CD14-positive monocyte (primary cell): ENCODE measurements around the gene FAM120B. TPM values are rescaled to one million over a fixed set of nuclear protein-coding genes. Genes with fewer than 3 reads are reported as not detected.

ENCODE experiments used
- DNase-seq, 3 donors: peaks; one replicate each; pipeline ENCODE4 v3.0.0-alpha.2; 2011 to 2022
- H2AFZ ChIP-seq: 2 replicates; pipeline ENCODE4 v1.6.0; 2012; ENCODE audit warnings: mild to moderate bottlenecking, low read depth, low read length, inconsistent platforms; ENCODE audit not compliant: insufficient read depth, poor library complexity, severe bottlenecking
- H3K27ac ChIP-seq, 2 donors: 1 replicate in 1 of 2; 2 replicates in 1 of 2; pipeline ENCODE4 v1.5.1; 2012 to 2013; ENCODE audit warnings: low read length in 2 of 2, control low read depth in 1 of 2, inconsistent platforms in 1 of 2, low read depth in 1 of 2, mild to moderate bottlenecking in 1 of 2
- H3K27me3 ChIP-seq, 2 donors: one replicate each; pipeline versions ENCODE4 v1.6.0 to v1.6.1; 2011 to 2013; ENCODE audit warnings: low read length in 2 of 2; ENCODE audit not compliant: control insufficient read depth in 2 of 2, insufficient read depth in 2 of 2
- H3K36me3 ChIP-seq, 2 donors: replicated peaks in 1 of 2; 1 replicate in 1 of 2; 2 replicates in 1 of 2; pipeline versions ENCODE4 v1.5.1 to v1.6.1; 2012 to 2013; ENCODE audit warnings: low read length in 2 of 2, control low read depth in 1 of 2, inconsistent platforms in 1 of 2, mild to moderate bottlenecking in 1 of 2; ENCODE audit not compliant: insufficient read depth in 2 of 2, control insufficient read depth in 1 of 2
- H3K4me1 ChIP-seq, 2 donors: 1 replicate in 1 of 2; 2 replicates in 1 of 2; pipeline versions ENCODE4 v1.5.1 to v1.6.1; 2012 to 2013; ENCODE audit warnings: low read length in 2 of 2, control low read depth in 1 of 2, inconsistent platforms in 1 of 2, mild to moderate bottlenecking in 1 of 2, moderate library complexity in 1 of 2; ENCODE audit not compliant: insufficient read depth in 2 of 2, control insufficient read depth in 1 of 2
- H3K4me2 ChIP-seq: replicated peaks from 2 replicates; pipeline ENCODE3; 2012; ENCODE audit warnings: low read length, moderate library complexity, mild to moderate bottlenecking; ENCODE audit not compliant: poor library complexity, severe bottlenecking; ENCODE audit errors: extremely low read depth
- H3K4me3 ChIP-seq, 3 experiments: fragments of 200-600 bp in 1 of 3; sonication (generic) in 1 of 3; replicated peaks in 1 of 3; 1 replicate in 2 of 3; 2 replicates in 1 of 3; pipeline ENCODE4 v1.5.1; 2011 to 2013; ENCODE audit warnings: low read length in 3 of 3, mild to moderate bottlenecking in 3 of 3, control low read depth in 2 of 3, low read depth in 2 of 3, inconsistent platforms in 1 of 3, moderate library complexity in 1 of 3
- H3K79me2 ChIP-seq: 2 replicates; pipeline ENCODE4 v1.6.0; 2012; ENCODE audit warnings: mild to moderate bottlenecking, control low read depth, inconsistent platforms, low read length, moderate library complexity; ENCODE audit not compliant: insufficient read depth
- H3K9ac ChIP-seq: 2 replicates; pipeline ENCODE4 v1.6.0; 2017; ENCODE audit warnings: low read length, mild to moderate bottlenecking; ENCODE audit not compliant: insufficient read depth, poor library complexity, severe bottlenecking
- H3K9me3 ChIP-seq, 2 donors: replicated peaks in 1 of 2; 1 replicate in 1 of 2; 2 replicates in 1 of 2; pipeline versions ENCODE4 v1.5.1 to v1.6.1; 2012 to 2013; ENCODE audit warnings: low read length in 2 of 2, control low read depth in 1 of 2; ENCODE audit not compliant: control insufficient read depth in 1 of 2, insufficient read depth in 1 of 2
- H4K20me1 ChIP-seq: 2 replicates; pipeline ENCODE4 v1.6.0; 2012; ENCODE audit warnings: mild to moderate bottlenecking, low read length, control low read depth, moderate library complexity; ENCODE audit not compliant: insufficient read depth
- H3K27ac Mint-ChIP-seq, 7 donors: one replicate each; pipeline ENCODE4 v1.8.0; 2020; ENCODE audit warnings: mild to moderate bottlenecking in 7 of 7, mixed read lengths in 7 of 7, moderate library complexity in 6 of 7, inconsistent platforms in 2 of 7
- H3K27me3 Mint-ChIP-seq, 3 donors: one replicate each; pipeline ENCODE4 v1.8.0; 2021 to 2022; ENCODE audit warnings: low read depth in 3 of 3, mild to moderate bottlenecking in 3 of 3, mixed read lengths in 3 of 3, moderate library complexity in 3 of 3, inconsistent platforms in 1 of 3
- H3K36me3 Mint-ChIP-seq, 2 donors: one replicate each; pipeline ENCODE4 v1.8.0; 2020; ENCODE audit warnings: mixed read lengths in 2 of 2, inconsistent platforms in 1 of 2, mild to moderate bottlenecking in 1 of 2
- H3K4me1 Mint-ChIP-seq: one replicate; pipeline ENCODE4 v1.8.0; 2020; ENCODE audit warnings: mild to moderate bottlenecking, mixed read lengths
- H3K4me3 Mint-ChIP-seq, 2 donors: one replicate each; pipeline ENCODE4 v1.8.0; 2020; ENCODE audit warnings: mild to moderate bottlenecking in 2 of 2, mixed read lengths in 2 of 2, moderate library complexity in 1 of 2
- H3K9me3 Mint-ChIP-seq, 7 donors: one replicate each; pipeline ENCODE4 v1.8.0; 2020 to 2022; ENCODE audit warnings: mixed read lengths in 7 of 7, mild to moderate bottlenecking in 6 of 7, moderate library complexity in 6 of 7, inconsistent platforms in 2 of 7
- CTCF ChIP-seq: fragments of 200-600 bp; IDR thresholded peaks from one replicate; pipeline ENCODE4 v1.8.0; 2022; ENCODE audit warnings: antibody characterized with exemption, mild to moderate bottlenecking
- WGBS: methylation state at CpG from one replicate; pipeline ENCODE4 v1.1.5; 2013; ENCODE audit warnings: missing lambda C conversion rate; ENCODE audit not compliant: insufficient coverage; 5-methylcytosine and 5-hydroxymethylcytosine counted together
- intact Hi-C, 2 donors: fragments of 100-400 bp; cut with micrococcal nuclease; formaldehyde crosslinking; loops; one replicate each; pipeline versions ENCODE4 v1.15.0 to v1.15.1; 2023
- polyA plus RNA-seq, 3 donors: library from polyadenylated mRNA; depleted of rRNA in 1 of 3; unstranded in 2 of 3; stranded (reverse) in 1 of 3; fragments of 300-500 nt in 2 of 3; fragments of >200 nt in 1 of 3; fragmentation: Illumina TruSeq in 2 of 3; gene quantifications; 1 replicate in 2 of 3; 2 replicates in 1 of 3; pipeline ENCODE4 v1.2.3, GENCODE V29; 2012 to 2021

FAM120B gene
- polyA plus RNA-seq, 3 donors = 10.6 to 20.2 (median 11.2) TPM

- Histone ChIP-seq H3K36me3 (no peaks in the 10 kb centered on the region), H3K79me2 (no peaks in the 10 kb centered on the region), H3K4me1 (no peaks in the 10 kb centered on the region), H3K27me3 (peaks cover 0 to 3% of the 10 kb centered on the region in 2 donors), H3K4me3 (no peak overlapping the region), H4K20me1 (no peaks in the 10 kb centered on the region), H2AFZ (no peak overlapping the region), H3K4me2 (no peak overlapping the region), H3K27ac (no peak overlapping the region), H3K9me3 (no peaks in the 10 kb centered on the region), H3K9ac (no peak overlapping the region)
- H3K4me3 Mint-ChIP-seq = no peak overlapping the region
- WGBS = 72% methylated on average over 5 of the region's 6 CpGs
- H3K27me3 Mint-ChIP-seq = peaks cover 20 to 39% (median 35%) of the 10 kb centered on the region in 3 donors
- intact Hi-C loops = no loop called here
- peaks cover 0 to 2% (median 0%) of the 10 kb centered on the region in 7 donors for H3K9me3 Mint-ChIP-seq
- no peaks in the 10 kb centered on the region for H3K36me3 Mint-ChIP-seq
- no peak for TF ChIP-seq CTCF
- no peak for DNase-seq
- H3K27ac Mint-ChIP-seq = no peak overlapping the region
- peaks cover 3% of the 10 kb centered on the region for H3K4me1 Mint-ChIP-seq
Observed at GRCh38 chr6:170258407-170258806, 48.2 kb upstream of the FAM120B start.

- no peaks in the 10 kb centered on the region for H3K4me1 ChIP-seq
- H3K79me2 ChIP-seq = no peaks in the 10 kb centered on the region
- intact Hi-C loops = no loop called here
- no peak for TF ChIP-seq CTCF
- no peak overlapping the region for H3K4me3 ChIP-seq
- H3K9ac ChIP-seq = no peak overlapping the region
- no peak overlapping the region for H3K4me2 ChIP-seq
- Mint-ChIP-seq H3K27ac (no peak overlapping the region), H3K36me3 (no peaks in the 10 kb centered on the region), H3K4me3 (no peak overlapping the region), H3K9me3 (peaks cover 0 to 2% (median 0%) of the 10 kb centered on the region in 7 donors), H3K27me3 (peaks cover 20 to 42% (median 33%) of the 10 kb centered on the region in 3 donors), H3K4me1 (peaks cover 3% of the 10 kb centered on the region)
- no peaks in the 10 kb centered on the region for H3K36me3 ChIP-seq
- H3K27me3 ChIP-seq = peaks cover 0 to 3% of the 10 kb centered on the region in 2 donors
- no peak overlapping the region for H3K27ac ChIP-seq
- H4K20me1 ChIP-seq = no peaks in the 10 kb centered on the region
- no peak overlapping the region for H2AFZ ChIP-seq
- WGBS = 100% methylated on average over 5 of the region's 5 CpGs
- DNase-seq = no peak
- H3K9me3 ChIP-seq = no peaks in the 10 kb centered on the region
Observed at GRCh38 chr6:170259278-170259677, 47.3 kb upstream of the FAM120B start.
